HG03565 (cell line): ENCODE measurements around the gene DCUN1D3.

ENCODE experiments used
- ATAC-seq: cut with Tn5 transposase; IDR thresholded peaks from one replicate; pipeline ENCODE4 v1.9.1; 2021; ENCODE audit warnings: mild to moderate bottlenecking, moderate library complexity; ENCODE audit not compliant: unreplicated experiment

DCUN1D3 gene

DNA sequence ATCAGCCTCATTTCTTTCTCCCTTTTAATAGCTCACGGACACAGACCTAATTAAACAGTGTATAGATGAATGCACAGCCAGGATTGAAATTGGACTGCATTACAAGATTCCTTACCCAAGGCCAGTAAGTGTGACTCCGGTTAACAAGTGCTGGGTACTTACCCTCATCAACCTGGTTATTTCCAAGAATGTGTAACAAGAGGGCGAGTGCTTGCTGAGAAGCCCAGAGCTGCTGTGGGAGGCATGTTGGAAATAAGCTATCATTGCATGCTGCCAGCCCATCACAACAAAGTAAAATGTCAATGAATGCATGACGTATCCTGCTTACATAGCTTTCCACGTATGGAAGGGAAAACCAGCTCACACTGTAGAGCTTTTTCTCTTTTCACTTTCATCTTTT, 19.9 kb upstream of the DCUN1D3 start:
- no peak for ATAC-seq

DNA sequence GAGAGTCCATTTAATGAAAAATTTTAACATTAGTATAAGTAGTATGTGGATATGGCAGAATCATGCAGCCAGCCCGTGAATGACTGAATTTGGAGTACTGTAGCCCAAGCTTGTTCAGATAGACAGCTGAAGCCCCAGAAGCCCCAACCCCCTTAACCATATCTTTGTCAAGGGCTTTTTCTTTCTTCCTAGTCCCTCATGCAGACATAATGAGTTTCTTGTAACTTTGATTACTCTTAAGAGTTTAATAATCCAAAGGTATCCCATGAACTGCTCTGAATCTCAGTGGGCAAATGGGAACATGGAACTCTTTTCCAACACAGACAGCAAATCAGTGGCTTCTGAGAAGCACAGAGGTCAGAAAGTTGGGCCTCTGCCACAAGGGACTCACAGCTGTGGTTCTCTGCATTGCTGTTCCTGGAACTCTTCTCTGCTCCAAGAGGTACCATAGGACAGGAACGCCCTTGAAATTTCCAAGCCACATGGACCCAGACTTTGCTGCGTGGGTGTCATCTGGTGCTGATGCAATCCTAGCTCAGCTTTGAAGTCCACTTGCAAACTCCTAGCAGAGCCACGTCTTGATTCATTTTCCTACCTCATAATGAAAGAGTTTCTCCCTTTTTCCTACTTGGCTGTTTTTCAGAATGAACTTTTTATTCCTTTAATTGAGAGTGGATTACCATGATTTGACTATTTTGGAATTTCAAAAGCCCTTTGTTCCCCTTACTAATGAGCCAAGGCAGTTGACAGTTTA, 18.5 kb upstream of the DCUN1D3 start:
- ATAC-seq, result no peak

DNA sequence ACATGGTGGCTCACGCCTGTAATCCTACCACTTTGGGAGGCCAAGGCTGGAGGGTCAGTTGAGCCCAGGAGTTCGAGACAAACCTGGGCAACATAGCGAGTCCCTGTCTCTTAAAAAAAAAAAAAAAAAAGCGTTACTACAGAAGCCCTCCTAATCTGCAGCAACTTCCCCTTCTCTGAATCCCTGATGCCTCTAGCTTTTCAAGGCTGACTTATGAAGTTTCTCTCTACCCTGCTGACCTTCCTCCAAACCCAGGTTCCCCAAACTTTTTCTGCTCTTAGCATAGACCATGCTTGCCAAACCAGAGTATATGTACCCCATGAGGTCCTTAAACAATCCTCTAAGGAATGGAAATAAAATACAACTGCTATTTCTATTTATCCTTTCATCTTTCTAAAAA, 16.8 kb upstream of the DCUN1D3 start:
- no peak for ATAC-seq

DNA sequence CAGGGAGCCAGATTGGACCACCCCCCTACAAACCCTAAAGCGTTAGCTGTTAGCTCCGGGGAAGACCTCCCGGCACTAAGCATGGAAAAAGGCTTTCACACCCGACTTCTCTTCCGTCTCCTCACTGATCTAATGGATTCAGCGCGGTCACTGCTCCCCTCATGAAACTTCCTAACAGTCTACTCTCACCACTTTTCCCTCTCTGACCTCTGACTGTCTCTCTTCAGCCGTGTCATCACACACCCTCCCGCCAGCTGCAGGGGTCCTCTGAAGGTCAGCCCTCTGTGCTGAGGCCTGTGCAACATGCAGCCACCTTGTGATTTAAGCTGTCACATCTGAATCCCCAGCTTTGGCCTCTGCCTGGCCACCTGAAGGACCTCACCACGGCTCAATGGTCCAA, 16.1 kb upstream of the DCUN1D3 start:
- no peak for ATAC-seq

GRCh38 chr16:20911361-20911760, 11.2 kb upstream of the DCUN1D3 start:
- no peak for ATAC-seq

DNA sequence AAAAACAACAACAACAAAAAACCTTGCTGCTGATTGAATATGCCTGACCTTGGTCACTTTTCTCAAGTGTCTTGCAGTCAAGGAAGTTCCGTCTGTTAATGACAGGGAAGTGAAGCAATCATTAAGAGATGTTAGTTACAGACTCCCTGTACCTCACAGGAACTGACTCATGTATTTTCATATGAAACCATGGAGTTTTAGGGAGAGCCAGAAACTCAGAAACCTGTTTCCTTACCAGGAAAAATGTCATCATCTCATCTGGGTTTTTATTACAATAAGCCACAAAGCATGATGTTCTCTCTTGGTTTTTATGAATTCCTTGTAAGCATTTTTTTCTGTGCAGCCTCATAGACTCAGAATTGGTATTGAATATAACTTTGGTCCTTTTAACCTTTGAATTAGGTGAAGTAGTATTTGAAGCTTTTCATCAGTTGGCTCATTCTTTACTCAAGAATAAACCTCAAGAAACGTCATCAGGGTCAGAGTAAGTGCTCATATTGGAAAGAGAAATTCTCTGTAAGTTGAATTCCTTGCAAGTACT, 10.7 kb upstream of the DCUN1D3 start:
- ATAC-seq, result no peak

DNA sequence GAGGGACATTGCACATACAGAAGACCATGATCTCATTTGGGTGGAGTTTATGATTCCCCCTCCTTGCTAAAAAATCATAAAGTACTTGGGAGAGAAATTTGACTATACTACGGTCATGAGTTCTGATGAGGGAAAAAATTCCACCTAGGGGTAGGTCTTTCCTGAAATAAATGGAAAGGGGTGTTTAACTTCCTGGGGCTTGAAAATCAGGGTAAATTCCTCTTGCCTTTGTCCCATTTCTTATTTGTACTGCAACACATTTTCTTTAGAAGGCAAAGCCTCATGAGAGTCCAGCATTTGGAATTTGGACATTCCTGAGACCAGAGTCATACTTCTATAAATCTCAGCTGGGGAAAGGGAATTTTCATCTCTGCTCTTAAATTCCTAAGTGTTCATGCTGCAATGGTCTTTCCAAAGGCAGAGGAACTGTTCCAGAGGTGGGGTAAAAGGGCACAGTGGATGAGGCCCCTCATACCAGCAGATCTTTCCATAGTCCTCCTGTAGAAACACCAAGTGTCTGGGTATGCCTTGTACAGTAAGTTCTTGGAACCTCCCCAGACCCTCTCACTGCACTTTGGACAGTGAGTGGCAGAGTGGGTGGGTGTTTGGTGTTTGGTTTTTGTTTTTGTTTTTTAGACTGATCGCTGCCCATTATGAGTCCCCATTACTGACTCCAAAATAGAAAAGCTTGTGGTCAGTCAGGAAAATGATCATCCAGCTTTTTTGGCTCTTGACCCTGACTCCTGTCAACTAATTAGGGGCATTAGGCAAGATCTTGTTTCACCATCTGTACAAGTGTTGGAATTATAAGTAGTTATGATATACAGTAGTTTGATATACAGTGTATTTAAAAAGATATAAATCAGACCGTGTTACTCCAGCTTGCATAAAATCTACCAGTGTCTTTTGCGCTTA, 6.4 kb upstream of the DCUN1D3 start:
- no peak for ATAC-seq

DNA sequence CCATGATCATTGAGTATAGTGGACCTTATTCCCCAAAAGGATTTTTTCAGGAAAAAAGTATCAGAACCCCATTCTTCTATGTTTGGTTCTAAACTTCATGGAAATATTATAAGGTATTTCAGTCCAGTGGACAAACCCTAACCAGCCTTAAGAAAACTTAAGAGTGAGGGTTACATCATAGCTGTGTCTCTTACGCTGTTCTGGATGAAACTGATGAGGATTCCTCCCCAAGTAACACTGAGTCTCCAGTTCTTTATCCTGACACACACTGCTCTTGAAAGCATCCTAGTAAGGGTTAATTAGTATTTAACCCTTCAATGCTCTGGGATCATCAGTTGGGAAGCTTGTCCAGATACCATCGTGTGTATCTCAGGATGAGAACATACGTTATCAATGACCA, 5.4 kb upstream of the DCUN1D3 start:
- ATAC-seq, result no peak

DNA sequence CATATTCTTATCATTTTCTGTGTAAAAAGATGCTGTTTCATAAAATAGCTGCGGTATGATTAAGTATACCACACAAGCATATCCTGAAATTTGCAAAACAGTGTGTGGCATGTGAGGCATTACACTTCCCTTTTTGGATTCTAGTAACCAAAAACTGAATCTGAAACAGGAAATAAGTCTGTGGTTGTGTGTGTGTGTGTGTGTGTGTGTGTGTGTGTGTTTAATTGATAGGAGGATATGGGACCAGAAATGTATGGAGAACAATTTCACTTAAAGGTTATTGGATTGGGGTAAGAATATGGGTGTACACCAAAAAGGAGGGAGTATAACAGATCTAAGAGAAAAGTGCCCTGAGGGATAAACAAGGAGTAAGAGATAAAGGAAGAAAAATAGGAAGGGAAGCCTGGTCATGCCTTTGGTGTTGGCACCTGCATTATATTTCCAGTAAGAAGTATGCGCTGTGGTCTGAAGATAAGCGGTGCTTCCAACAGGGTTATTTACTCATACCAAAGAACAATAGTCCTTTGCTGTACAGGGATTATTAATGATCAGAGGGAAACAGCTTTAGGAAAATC, 4.4 kb upstream of the DCUN1D3 start:
- ATAC-seq, result no peak

GRCh38 chr16:20903899-20904506, 3.8 kb upstream of the DCUN1D3 start:
- ATAC-seq, result no peak

GRCh38 chr16:20903116-20903898, 3.1 kb upstream of the DCUN1D3 start:
- ATAC-seq, result no peak

GRCh38 chr16:20902426-20902825, 2.3 kb upstream of the DCUN1D3 start:
- ATAC-seq, result no peak

- ATAC-seq, result no peak
Observed at GRCh38 chr16:20901436-20902112, 1.4 kb upstream of the DCUN1D3 start.

- ATAC-seq, result no peak
Observed at GRCh38 chr16:20901068-20901435, 894 bp upstream of the DCUN1D3 start.

GRCh38 chr16:20899477-20900298, 470 bp downstream of the DCUN1D3 start:
- ATAC-seq, result no peak

- ATAC-seq, result no peak
Observed at GRCh38 chr16:20899071-20899470, 1.1 kb downstream of the DCUN1D3 start.

DNA sequence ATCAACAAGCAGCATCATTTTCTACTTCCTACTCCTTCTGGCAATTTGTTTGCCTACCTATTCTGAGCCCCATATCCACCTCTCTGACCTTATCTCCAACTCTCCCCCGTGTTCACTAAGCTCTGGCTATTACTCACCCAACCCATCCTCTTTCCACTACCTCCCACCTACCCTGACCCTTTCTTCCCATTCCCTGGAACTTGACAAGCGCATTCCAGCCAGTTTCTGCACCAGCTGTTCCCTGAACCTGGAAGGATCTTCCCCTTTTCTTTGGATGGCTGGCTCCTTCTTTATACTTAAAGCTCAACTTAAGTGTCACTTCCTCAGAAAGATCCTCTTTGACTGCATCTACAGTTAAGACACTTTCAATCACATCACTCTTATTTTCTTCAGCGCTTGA, 2.2 kb downstream of the DCUN1D3 start:
- ATAC-seq, result no peak

- ATAC-seq, result no peak
Observed at GRCh38 chr16:20897253-20897897, 2.8 kb downstream of the DCUN1D3 start.
